ENCODE data around the gene FOXG1.
A peak's percentile ranks its signal among the peaks of the same experiment; 100 is the strongest.

The FOXG1 gene

DNA sequence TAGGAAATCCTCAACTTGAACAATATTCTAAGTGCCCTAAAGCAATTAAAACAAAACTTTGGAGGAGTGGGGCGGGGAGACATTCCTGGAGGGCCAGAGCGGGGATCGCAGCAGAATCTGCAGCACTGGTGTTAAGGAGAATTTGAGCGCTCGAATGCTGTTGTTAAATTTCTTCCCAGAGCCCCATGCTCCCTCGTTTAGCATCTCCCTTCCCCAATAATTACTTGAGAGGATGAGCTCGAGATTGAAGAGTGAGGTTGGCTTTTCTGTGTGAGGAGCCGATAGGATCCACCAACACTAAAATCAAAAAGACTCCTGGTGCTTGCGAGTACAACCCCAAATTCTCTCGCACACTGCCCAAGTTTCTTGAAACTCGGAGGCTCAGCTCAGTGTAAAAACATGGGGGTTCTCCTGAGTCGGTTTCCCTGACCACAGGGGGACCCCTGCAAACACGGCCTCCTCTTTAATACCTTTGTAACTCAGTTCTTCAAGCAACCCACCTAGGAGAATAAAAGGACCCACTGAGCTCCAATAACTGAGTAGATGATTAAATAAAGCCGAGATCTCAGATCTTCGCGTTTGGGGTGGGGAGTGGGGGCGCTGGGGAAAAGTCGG is 10.2 kb upstream of the FOXG1 start:
- no peaks in the 10 kb centered on the region for H3K9me3 ChIP-seq (ENCODE audit: severe bottlenecking)
- H3K36me3 ChIP-seq = no peaks in the 10 kb centered on the region
- H3K27me3 ChIP-seq (ENCODE audit: insufficient read depth, low read depth, severe bottlenecking) = no peaks in the 10 kb centered on the region
- no peak for DNase-seq
- H3K4me3 ChIP-seq (ENCODE audit: low read depth, low read length) = no peak overlapping the region
- TF ChIP-seq, protein P1, sequence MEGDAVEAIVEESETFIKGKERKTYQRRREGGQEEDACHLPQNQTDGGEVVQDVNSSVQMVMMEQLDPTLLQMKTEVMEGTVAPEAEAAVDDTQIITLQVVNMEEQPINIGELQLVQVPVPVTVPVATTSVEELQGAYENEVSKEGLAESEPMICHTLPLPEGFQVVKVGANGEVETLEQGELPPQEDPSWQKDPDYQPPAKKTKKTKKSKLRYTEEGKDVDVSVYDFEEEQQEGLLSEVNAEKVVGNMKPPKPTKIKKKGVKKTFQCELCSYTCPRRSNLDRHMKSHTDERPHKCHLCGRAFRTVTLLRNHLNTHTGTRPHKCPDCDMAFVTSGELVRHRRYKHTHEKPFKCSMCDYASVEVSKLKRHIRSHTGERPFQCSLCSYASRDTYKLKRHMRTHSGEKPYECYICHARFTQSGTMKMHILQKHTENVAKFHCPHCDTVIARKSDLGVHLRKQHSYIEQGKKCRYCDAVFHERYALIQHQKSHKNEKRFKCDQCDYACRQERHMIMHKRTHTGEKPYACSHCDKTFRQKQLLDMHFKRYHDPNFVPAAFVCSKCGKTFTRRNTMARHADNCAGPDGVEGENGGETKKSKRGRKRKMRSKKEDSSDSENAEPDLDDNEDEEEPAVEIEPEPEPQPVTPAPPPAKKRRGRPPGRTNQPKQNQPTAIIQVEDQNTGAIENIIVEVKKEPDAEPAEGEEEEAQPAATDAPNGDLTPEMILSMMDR (IDR thresholded peaks at IDR 0.05; ENCODE audit: low read depth, low read length) = no peak
- H3K27ac ChIP-seq = no peak overlapping the region

DNA sequence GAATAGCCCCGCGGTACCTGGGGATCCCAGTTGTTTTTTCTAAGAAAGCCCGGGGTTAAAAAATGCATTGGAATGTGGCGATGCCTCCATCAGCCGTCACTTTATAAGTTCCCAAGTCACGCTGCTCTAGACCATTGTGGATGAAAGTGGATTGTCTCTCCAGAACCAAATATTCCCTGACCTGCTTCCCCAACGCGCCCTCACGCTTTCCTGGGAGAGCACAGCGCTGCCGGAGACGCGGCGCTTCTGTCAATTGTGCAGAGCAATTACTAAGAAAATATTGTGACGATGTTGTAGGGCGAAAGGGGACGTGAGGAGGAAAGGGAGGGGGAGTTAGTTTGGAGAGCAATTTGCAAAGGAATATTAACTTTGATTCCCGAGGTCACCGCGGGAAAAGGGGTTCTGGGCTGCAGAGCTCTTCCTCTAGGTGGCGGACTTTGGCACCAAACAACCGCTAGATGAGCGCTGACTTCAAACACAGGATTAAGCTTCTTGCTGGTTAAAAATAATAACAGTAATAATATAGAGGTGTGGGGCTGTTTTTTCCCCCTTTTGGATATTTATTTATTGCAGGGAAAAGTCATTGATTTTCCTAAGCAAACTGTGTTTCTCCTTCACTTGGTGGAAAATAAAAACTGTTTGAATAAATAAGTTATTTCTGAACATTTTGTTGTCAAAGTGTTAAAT is 9.6 kb upstream of the FOXG1 start:
- Histone ChIP-seq H3K4me3 (ENCODE audit: low read depth, low read length) (no peak overlapping the region), H3K36me3 (no peaks in the 10 kb centered on the region), H3K27me3 (ENCODE audit: insufficient read depth, low read depth, severe bottlenecking) (no peaks in the 10 kb centered on the region), H3K27ac (no peak overlapping the region), H3K9me3 (ENCODE audit: severe bottlenecking) (no peaks in the 10 kb centered on the region)
- peak; percentile 46 for DNase-seq
- TF ChIP-seq, protein P1 (IDR thresholded peaks at IDR 0.05; ENCODE audit: low read depth, low read length) = peak; percentile 59

DNA sequence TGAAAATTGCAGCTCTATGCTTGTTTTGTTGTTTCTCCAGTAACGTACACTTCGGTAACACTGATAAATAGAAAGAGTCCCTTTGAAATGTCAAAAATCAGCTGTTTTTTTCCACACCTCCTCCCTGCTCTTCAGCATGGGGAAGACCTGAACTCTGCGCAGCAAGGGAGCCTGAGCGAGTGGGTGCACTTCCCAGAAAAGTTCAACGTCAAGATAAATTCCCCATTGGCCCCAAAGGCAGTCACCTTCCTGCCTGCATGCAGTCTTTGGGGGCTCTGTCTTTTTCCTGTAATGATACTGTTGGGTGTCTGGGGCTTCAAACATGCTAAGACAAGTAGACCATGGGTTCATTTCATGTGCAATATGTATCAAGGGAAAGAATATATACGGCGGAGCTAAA is 8.8 kb upstream of the FOXG1 start:
- TF ChIP-seq, protein P1 (IDR thresholded peaks at IDR 0.05; ENCODE audit: low read depth, low read length) = no peak
- no peak for DNase-seq
- Histone ChIP-seq H3K36me3 (no peaks in the 10 kb centered on the region), H3K27ac (no peak overlapping the region), H3K27me3 (ENCODE audit: insufficient read depth, low read depth, severe bottlenecking) (no peaks in the 10 kb centered on the region), H3K9me3 (ENCODE audit: severe bottlenecking) (no peaks in the 10 kb centered on the region), H3K4me3 (ENCODE audit: low read depth, low read length) (no peak overlapping the region)

DNA sequence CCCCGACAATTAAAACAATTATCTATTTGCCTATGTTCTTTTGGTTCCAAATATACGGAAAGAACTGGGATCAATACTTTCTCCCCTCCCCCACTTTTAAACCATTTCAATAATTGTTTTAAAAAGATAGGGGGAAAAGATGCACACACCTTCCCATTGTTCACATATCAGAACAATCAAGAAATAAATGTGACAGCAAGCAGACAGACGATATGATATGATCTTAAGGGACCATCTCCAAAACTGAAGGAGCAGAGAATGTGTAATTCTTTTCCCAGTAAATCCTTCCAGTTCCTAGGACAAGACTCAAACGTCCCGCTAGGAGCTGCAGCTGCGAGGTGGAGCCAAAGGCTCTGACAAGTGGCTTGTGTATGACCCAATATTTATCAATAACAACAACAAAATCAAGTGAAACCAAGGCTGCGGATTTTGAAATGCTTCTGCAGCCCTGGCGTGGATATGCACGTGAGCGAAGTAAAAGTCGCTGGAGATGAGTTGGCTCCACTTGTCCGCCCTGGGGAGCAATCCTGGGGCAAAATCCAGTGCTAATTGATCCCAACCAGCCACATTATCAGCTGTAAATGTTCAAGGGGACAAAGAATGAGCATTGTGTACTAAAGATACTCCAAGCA is 8.2 kb upstream of the FOXG1 start:
- H3K27me3 ChIP-seq (ENCODE audit: insufficient read depth, low read depth, severe bottlenecking) = no peaks in the 10 kb centered on the region
- no peaks in the 10 kb centered on the region for H3K36me3 ChIP-seq
- H3K9me3 ChIP-seq (ENCODE audit: severe bottlenecking) = no peaks in the 10 kb centered on the region
- TF ChIP-seq, protein P1 (IDR thresholded peaks at IDR 0.05; ENCODE audit: low read depth, low read length) = no peak
- H3K27ac ChIP-seq = no peak overlapping the region
- H3K4me3 ChIP-seq (ENCODE audit: low read depth, low read length) = no peak overlapping the region
- no peak for DNase-seq

DNA sequence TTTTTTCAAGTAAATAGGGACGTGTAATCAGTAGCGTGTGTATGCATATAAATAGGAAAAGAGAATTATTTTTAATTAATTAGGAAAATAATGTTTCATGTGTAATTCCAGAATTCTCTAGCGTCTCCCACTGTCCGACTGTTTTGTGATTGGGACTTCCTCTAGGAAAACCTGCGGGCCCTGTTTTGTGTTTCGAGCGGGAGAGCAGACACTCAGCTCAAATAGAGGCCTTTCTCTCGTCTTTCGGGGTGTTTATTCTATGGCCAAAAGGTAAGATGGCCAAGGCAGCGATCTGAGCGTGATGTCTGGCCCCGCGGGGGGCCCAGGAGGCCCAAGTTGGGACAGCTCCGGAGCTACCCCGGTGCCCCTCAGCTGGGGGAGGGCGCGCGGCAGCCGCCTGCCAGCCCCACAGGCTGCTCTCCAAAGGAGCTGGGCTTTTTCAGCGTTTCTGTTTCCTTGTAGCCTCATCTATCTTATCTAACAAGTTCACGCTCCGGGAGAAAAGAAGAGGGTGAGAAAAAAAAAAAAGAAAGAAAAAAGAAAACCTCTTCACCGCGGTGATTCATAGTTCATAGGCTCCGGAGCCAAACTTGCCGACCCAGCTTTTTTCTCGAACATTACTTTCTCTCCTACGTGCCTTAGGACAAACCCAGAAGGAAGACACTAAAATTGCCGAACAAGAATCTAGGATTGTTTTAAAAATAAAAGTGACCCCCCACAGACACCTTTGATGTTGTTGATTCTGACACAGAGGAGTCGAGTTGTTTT is 7.5 kb upstream of the FOXG1 start:
- TF ChIP-seq, protein P1 (IDR thresholded peaks at IDR 0.05; ENCODE audit: low read depth, low read length) = no peak
- no peak overlapping the region for H3K4me3 ChIP-seq (ENCODE audit: low read depth, low read length)
- no peak for DNase-seq
- H3K9me3 ChIP-seq (ENCODE audit: severe bottlenecking) = no peaks in the 10 kb centered on the region
- H3K27me3 ChIP-seq (ENCODE audit: insufficient read depth, low read depth, severe bottlenecking) = no peaks in the 10 kb centered on the region
- H3K36me3 ChIP-seq = no peaks in the 10 kb centered on the region
- no peak overlapping the region for H3K27ac ChIP-seq
